ENCODE results near the gene TSPOAP1.

TSPOAP1 gene

GRCh38 chr17:58281511-58282011 lies 47.0 kb downstream of the TSPOAP1 start:
- no peaks in the 10 kb centered on the region for H3K36me3 ChIP-seq (ENCODE audit: control insufficient read depth, low read length)
- 0 out of 2 replicates have a peak, but pooled peaks cover 8% of the 10 kb centered on the region for H3K4me1 ChIP-seq (ENCODE audit: control insufficient read depth, low read length)
- H3K9me3 ChIP-seq (ENCODE audit: control insufficient read depth, insufficient read depth, low read length), result no peaks in the 10 kb centered on the region
- no peaks in the 10 kb centered on the region for H3K79me2 ChIP-seq (ENCODE audit: control insufficient read depth, low read length)
- H3K4me3 ChIP-seq (ENCODE audit: low read length), result no peak overlapping the region
- H3F3A ChIP-seq (ENCODE audit: control insufficient read depth, insufficient read depth), result no peaks in the 10 kb centered on the region
- H4K20me1 ChIP-seq (ENCODE audit: control insufficient read depth, insufficient read depth, low read depth, low read length), result no peaks in the 10 kb centered on the region
- TF ChIP-seq CTCF (IDR thresholded peaks at IDR 0.05; ENCODE audit: low read depth, low read length, poor library complexity, severe bottlenecking), result no peak
- TF ChIP-seq EZH2phosphoT487 (IDR thresholded peaks at IDR 0.05; ENCODE audit: borderline replicate concordance, low read length), result no peak
- no peak overlapping the region for H3K4me2 ChIP-seq (ENCODE audit: low read length)
- H3K9me2 ChIP-seq (replicated peaks; ENCODE audit: control insufficient read depth, low read length), result no peaks in the 10 kb centered on the region
- no peak overlapping the region for H3K27ac ChIP-seq (ENCODE audit: low read depth, low read length)
- peaks cover 38% of the 10 kb centered on the region for H3K27me3 ChIP-seq (ENCODE audit: control insufficient read depth, low read length)

GRCh38 chr17:58280480-58281217 lies 47.9 kb downstream of the TSPOAP1 start, which contains the start of gene MPO:
Gene MPO, minus strand, starts transcription at chr17:58280935. Its CDS starts 177 bp downstream, at chr17:58280758.
- Histone ChIP-seq H3F3A (ENCODE audit: control insufficient read depth, insufficient read depth) (no peaks in the 10 kb centered on the region), H4K20me1 (ENCODE audit: control insufficient read depth, insufficient read depth, low read depth, low read length) (no peaks in the 10 kb centered on the region), H3K27me3 (ENCODE audit: control insufficient read depth, low read length) (peaks cover 43% of the 10 kb centered on the region), H3K9me3 (ENCODE audit: control insufficient read depth, insufficient read depth, low read length) (no peaks in the 10 kb centered on the region), H3K79me2 (ENCODE audit: control insufficient read depth, low read length) (no peaks in the 10 kb centered on the region), H3K27ac (ENCODE audit: low read depth, low read length) (no peak within 1 kb of the TSS), H3K4me1 (ENCODE audit: control insufficient read depth, low read length) (0 out of 2 replicates have a peak, but pooled peaks cover 8% of the 10 kb centered on the region), H3K4me3 (ENCODE audit: low read length) (no peak within 1 kb of the TSS), H3K4me2 (ENCODE audit: low read length) (no peak within 1 kb of the TSS), H3K9me2 (replicated peaks; ENCODE audit: control insufficient read depth, low read length) (no peaks in the 10 kb centered on the region), H3K36me3 (ENCODE audit: control insufficient read depth, low read length) (no peaks in the 10 kb centered on the region)
- no peak for TF ChIP-seq CTCF (IDR thresholded peaks at IDR 0.05; ENCODE audit: low read depth, low read length, poor library complexity, severe bottlenecking)
- no peak for TF ChIP-seq EZH2phosphoT487 (IDR thresholded peaks at IDR 0.05; ENCODE audit: borderline replicate concordance, low read length)

- no peaks in the 10 kb centered on the region for H3K9me3 ChIP-seq (ENCODE audit: control insufficient read depth, insufficient read depth, low read length)
- TF ChIP-seq EZH2phosphoT487 (IDR thresholded peaks at IDR 0.05; ENCODE audit: borderline replicate concordance, low read length) (no peak), CTCF (IDR thresholded peaks at IDR 0.05; ENCODE audit: low read depth, low read length, poor library complexity, severe bottlenecking) (no peak)
- peaks cover 39% of the 10 kb centered on the region for H3K27me3 ChIP-seq (ENCODE audit: control insufficient read depth, low read length)
- no peak overlapping the region for H3K27ac ChIP-seq (ENCODE audit: low read depth, low read length)
- no peaks in the 10 kb centered on the region for H3F3A ChIP-seq (ENCODE audit: control insufficient read depth, insufficient read depth)
- H3K79me2 ChIP-seq (ENCODE audit: control insufficient read depth, low read length), result no peaks in the 10 kb centered on the region
- no peaks in the 10 kb centered on the region for H4K20me1 ChIP-seq (ENCODE audit: control insufficient read depth, insufficient read depth, low read depth, low read length)
- no peaks in the 10 kb centered on the region for H3K9me2 ChIP-seq (replicated peaks; ENCODE audit: control insufficient read depth, low read length)
- H3K4me3 ChIP-seq (ENCODE audit: low read length), result no peak overlapping the region
- H3K4me1 ChIP-seq (ENCODE audit: control insufficient read depth, low read length), result 0 out of 2 replicates have a peak, but pooled peaks cover 4% of the 10 kb centered on the region
- no peak overlapping the region for H3K4me2 ChIP-seq (ENCODE audit: low read length)
- no peaks in the 10 kb centered on the region for H3K36me3 ChIP-seq (ENCODE audit: control insufficient read depth, low read length)
Measured at GRCh38 chr17:58279736-58280479, 48.7 kb downstream of the TSPOAP1 start.
